HG03280 (cell line): ENCODE data around the gene ZNF554.

Experiments used
- ATAC-seq: cut with Tn5 transposase; IDR thresholded peaks from one replicate; pipeline ENCODE4 v1.9.1; 2021; ENCODE audit warnings: mild to moderate bottlenecking, moderate library complexity; ENCODE audit not compliant: unreplicated experiment

The ZNF554 gene

GRCh38 chr19:2824129-2824528 is 4.5 kb downstream of the ZNF554 start:
- no peak for ATAC-seq

- no peak for ATAC-seq
These were observed 7.4 kb downstream of the ZNF554 start for GRCh38 chr19:2827022-2827421.

- ATAC-seq, result no peak
These were observed 8.3 kb downstream of the ZNF554 start for GRCh38 chr19:2827840-2828489.

GRCh38 chr19:2834294-2834871 is 14.7 kb downstream of the ZNF554 start:
- no peak for ATAC-seq

GRCh38 chr19:2837430-2837829 is 17.8 kb downstream of the ZNF554 start:
- ATAC-seq, result no peak

DNA sequence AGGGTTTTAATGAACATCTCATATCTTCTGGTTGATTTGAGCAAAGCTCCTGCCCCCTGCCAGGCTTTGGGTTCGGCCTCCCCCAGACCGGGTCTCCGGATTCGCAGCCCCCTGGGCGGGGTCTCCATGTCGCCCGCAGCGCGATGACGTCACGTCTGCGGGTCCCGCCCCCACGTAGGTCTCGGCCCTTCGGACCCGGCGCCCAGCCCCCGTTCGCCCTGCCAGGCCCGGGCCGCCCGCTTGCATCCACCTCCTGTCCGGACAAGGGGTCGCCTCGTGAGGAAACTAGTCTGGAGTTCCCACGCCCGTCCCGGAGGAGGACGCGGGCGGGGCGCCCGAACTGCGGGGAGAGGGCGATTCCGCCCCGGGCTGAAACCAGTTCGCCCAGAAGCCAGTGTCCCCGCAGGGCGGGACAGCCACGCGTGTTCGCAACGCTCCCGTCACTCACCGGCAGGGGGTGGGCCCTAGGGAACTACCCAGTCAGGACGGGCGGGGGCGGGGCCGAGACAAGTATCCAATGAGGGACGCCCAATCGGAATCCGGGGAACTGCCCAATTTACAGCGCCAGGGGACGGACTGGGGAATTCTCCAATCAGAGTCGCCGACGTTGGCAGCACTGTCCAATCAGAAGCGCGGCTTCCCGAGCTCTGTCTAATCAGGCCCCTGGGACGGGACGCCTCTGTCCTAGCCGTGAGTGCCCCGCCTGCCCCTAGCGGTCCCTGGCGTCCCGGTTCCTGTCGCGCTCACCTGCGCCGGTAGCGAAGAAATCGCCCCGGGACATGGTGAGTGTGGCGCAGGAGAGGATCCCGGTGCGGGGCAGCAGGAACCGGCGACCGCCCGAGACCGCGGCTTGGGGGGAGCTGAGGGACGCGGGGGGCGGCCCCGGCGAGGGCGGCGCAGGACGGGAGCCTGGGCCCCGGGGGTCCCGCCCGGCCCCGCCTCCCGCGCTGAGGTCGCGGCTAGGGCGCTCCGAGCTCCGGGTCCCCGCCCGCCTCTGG is 21.4 kb downstream of the ZNF554 start, which contains the start of gene ZNF555:
TSS of gene ZNF555 (plus strand) at position 682 of the 998 bp plus-strand sequence. CDS start at position 780, 98 bp downstream.
- ATAC-seq, result peak; percentile 95

DNA sequence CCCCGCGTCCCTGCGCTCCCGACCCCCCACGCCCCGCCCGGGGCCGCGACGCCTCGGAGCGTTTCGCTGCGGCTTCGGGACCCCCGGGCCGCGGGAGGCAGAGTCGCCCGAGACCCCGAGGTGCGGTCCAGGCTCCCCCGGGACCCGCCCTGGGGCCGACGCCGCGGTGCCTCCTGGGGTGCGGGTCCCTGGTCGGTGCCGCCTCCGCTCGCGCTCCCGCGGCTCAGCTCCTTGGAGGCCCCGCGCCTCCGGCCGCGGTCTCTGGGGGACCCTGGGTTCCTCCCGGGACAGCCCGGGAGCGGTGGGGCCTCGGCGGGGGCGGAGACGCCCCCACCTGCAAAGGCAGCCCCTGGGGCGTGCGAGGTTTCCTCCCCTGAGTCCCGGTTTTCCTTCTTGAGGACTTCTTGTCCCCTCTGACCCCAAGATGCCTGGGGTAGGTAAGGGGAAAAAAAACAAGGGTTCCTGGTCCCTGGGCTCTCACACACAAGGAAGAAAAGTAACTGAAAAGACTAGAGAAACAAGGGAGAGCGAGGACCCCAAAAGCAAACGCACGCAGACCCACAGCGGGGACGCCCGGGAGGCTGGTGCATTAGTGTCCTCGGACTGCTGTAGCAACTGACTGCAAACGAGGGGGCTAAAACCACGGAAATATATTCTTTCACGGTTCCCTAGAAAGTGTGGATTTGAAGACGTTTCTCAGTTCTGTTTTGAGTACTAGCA is 22.3 kb downstream of the ZNF554 start:
- peak; percentile 8 for ATAC-seq

DNA sequence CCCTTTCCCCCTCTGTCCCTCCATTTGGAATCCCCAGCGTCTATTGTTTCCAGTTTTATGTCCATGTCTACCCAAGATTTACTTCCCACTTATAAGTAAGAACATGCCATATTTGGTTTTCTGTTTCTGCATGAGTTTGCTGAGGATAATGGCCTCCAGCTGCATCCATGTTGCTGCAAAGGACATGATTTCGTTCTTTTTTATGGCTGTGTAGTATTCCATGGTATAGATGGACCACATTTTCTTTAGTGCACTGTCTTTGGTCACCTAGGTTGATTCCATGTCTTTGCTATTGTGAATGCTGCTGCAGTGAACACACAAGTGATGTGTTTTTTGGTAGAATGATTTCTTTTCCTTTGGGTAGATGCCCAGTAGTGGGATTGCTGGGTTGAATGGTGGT is 25.4 kb downstream of the ZNF554 start:
- no peak for ATAC-seq

GRCh38 chr19:2846180-2846894 is 26.7 kb downstream of the ZNF554 start:
- no peak for ATAC-seq

GRCh38 chr19:2847507-2847906 is 27.8 kb downstream of the ZNF554 start:
- no peak for ATAC-seq

- no peak for ATAC-seq
These were observed 28.9 kb downstream of the ZNF554 start for GRCh38 chr19:2848616-2849015.

DNA sequence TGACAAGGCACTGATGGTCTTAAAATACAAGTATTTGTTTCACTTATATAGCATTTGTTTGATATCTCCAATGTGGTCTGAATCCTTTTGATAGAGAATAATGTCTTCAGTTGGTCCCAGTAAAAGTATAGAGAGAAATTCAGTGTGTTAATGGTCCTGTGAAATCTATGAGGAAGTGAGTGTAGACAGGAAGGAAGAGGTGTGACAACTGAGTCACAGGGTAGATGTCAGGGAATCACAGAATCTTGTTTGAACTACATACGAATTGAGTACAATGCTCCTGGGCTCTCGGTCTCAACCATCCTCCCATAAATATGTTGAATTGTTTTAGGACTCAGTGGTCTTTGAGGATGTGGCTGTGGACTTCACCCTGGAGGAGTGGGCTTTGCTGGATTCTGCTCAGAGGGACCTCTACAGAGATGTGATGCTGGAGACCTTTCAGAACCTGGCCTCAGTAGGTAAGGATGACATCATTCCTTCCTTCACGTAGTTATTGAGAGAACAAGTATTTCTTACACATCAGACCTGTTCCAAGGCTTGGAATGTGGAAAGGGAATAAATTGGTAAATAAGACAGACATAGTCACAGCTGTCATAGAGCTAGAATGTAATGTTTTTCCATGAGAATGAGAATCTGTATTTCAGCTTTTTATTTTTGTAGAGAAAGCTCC is 30.7 kb downstream of the ZNF554 start:
- no peak for ATAC-seq

DNA sequence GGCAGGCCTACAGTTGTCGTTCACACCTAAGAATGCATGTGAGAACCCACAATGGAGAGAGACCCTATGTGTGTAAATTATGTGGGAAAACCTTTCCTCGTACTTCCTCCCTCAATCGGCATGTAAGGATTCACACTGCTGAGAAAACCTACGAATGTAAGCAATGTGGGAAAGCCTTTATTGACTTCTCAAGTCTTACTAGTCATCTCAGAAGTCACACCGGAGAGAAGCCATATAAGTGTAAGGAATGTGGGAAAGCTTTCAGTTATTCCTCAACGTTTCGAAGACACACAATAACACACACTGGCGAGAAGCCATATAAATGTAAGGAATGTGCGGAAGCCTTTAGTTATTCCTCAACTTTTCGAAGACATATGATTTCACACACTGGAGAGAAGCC is 32.9 kb downstream of the ZNF554 start:
- no peak for ATAC-seq

DNA sequence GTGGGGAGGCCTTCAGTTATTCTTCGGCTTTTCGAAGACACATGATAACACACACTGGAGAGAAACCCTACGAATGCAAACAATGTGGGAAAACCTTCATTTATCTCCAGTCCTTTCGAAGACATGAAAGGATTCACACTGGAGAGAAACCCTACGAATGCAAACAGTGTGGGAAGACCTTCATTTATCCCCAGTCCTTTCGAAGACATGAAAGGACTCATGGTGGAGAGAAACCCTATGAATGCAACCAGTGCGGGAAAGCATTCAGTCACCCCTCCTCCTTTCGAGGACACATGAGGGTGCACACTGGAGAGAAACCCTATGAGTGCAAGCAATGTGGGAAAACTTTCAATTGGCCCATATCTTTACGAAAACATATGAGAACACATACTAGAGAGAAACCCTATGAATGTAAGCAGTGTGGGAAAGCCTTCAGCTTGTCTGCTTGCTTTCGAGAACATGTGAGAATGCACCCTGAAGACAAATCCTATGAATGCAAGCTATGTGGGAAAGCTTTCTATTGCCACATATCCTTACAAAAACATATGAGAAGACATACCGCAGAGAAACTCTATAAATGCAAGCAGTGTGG is 33.4 kb downstream of the ZNF554 start:
- ATAC-seq, result no peak

DNA sequence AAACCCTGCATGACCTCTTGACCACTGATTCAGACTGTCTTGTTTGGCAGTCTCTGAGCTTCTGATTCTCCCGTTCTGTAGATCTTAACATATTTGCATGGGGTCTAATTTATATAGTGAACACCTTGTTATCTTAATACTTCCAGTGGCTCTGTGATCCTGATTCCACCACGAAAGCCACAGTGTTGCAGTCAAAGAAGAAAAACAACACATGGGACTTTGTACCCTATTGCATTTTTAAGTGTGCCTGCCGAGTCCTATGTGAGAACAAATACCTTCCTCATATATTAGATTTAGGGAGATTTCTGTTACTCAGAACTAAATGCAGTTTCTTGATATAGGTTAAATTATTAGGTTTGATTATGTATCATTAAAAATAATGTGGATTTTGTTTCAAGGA is 35.2 kb downstream of the ZNF554 start:
- ATAC-seq, result no peak

- no peak for ATAC-seq
These were observed 36.9 kb downstream of the ZNF554 start for GRCh38 chr19:2856457-2857050.

DNA sequence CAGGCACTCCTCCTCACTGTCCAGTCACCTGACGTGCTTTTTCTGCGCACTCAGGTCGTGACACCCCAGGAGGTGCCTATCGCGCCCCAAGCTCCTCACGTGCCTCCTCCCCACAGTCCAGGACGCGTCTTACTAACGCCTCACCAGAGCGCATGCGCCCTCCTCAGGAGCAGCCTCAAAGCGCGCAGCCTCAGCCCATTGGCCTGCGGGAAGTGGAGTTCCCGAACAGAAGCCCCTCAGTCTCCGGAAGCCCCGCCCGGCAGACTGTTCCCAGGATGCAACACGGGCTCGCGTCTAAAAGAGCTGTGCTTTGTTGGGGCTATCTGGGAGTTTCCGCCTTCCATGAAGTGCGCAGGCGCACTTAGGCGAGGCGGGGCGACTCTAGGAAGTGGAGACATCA is 39.2 kb downstream of the ZNF554 start:
- ATAC-seq, result no peak

DNA sequence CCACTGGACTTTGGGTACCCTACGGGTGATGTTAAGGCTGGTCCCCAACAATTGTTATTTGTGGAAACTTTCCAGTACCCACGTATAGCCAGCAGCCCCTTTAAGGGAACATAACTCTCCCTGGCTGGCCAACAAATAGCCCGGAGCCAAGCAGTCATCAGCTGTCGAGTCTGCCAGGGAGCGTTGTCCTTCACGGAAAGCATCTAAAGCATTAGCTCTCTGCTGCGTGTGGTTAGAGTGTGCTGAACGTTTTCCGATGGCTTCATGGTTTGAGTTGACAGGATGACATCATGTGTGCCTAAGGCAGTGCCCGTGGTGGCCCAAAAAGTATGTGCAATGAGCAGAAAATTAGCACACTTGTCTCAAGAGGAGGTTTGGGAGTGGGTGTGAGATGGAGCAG is 44.1 kb downstream of the ZNF554 start:
- ATAC-seq, result no peak
